IMR-90 (cell line): ENCODE data around the gene TOGARAM1.

Experiments used
- BHLHE40 ChIP-seq: fragments of 150-350 bp; IDR thresholded peaks from 2 replicates; pipeline ENCODE4 v1.6.1; 2016; ENCODE audit warnings: mild to moderate bottlenecking, low read depth, low read length
- CTCF ChIP-seq: conservative IDR thresholded peaks from 2 replicates; pipeline ENCODE4 v1.5.1; 2012; ENCODE audit warnings: mild to moderate bottlenecking, low read depth, low read length, improper control_type of control experiment
- MAZ ChIP-seq: IDR thresholded peaks from 2 replicates; pipeline ENCODE4 v1.6.1; 2012; ENCODE audit warnings: low read depth, mild to moderate bottlenecking, low read length, improper control_type of control experiment, moderate library complexity, borderline replicate concordance
- POLR2A ChIP-seq: IDR thresholded peaks from 2 replicates; pipeline ENCODE4 v1.6.1; 2012; ENCODE audit warnings: mild to moderate bottlenecking, low read depth, low read length
- RCOR1 ChIP-seq: IDR thresholded peaks from 2 replicates; pipeline ENCODE4 v1.6.1; 2012; ENCODE audit warnings: mild to moderate bottlenecking, low read length, improper control_type of control experiment; ENCODE audit not compliant: insufficient replicate concordance

GRCh38 chr14:44960146-44960545, 1.8 kb upstream of the TOGARAM1 start:
- TF ChIP-seq POLR2A (no peak), BHLHE40 (no peak), MAZ (no peak), CTCF (no peak), RCOR1 (no peak)
